Right lobe of liver (tissue), 4 donors: ENCODE measurements around the gene TRABD.

Experiments used
- CTCF ChIP-seq, 4 donors: fragments of 200-600 bp in 3 of 4; fragments of 450-650 bp in 1 of 4; IDR thresholded peaks; one replicate each; pipeline versions ENCODE4 v1.5.1 to v1.8.0; 2016 to 2022; ENCODE audit warnings: antibody characterized with exemption in 4 of 4, mild to moderate bottlenecking in 2 of 4
- POLR2A ChIP-seq: fragments of 450-650 bp; IDR thresholded peaks from one replicate; pipeline ENCODE4 v1.6.1; 2017; ENCODE audit warnings: antibody characterized with exemption, mild to moderate bottlenecking
- donor health status: DM: no; HTN: no; CAD: no.
- donor health status: DM: no; HTN: no; CAD: no.
- donor health status: DM: no; HTN: yes; CAD: no.

DNA sequence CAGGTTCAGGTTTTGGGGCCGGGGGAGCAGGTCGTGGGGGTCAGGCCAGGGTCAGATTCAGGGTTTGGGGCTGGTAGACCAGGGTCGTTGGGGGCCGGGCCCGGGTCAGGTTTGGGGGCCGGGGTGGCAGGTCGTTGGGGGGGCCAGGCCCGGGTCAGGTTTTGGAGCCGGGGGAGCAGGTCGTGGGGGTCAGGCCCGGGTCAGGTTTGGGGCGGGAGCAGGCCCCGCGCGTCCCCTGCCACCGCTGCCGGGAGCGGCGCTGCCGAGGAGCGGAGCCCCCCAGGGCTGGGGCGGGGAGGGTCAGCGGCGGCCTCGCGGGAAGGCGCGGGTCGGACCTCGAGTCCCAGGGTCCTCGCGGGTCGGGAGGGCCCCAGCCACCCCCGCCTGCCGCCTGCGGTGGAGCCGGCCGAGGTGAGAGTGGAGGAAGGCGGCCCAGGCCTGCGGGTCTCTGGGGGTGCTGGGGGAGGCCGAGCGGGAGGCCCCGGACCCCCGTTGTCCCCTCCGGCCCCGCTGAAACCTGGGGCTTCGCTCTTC lies 535 bp downstream of the TRABD start:
- TF ChIP-seq CTCF (IDR thresholded peaks at IDR 0.05) (no peak), POLR2A (no peak)
